ENCODE results near the gene UNC93A. TPM values are rescaled to one million over a fixed set of nuclear protein-coding genes. Genes with fewer than 3 reads are reported as not detected.

UNC93A gene
- total and polyA plus RNA-seq, 9 of the 15 experiments (the other 6 are each of a cell fraction or from before 2014, with no cell fraction given): not detected

DNA sequence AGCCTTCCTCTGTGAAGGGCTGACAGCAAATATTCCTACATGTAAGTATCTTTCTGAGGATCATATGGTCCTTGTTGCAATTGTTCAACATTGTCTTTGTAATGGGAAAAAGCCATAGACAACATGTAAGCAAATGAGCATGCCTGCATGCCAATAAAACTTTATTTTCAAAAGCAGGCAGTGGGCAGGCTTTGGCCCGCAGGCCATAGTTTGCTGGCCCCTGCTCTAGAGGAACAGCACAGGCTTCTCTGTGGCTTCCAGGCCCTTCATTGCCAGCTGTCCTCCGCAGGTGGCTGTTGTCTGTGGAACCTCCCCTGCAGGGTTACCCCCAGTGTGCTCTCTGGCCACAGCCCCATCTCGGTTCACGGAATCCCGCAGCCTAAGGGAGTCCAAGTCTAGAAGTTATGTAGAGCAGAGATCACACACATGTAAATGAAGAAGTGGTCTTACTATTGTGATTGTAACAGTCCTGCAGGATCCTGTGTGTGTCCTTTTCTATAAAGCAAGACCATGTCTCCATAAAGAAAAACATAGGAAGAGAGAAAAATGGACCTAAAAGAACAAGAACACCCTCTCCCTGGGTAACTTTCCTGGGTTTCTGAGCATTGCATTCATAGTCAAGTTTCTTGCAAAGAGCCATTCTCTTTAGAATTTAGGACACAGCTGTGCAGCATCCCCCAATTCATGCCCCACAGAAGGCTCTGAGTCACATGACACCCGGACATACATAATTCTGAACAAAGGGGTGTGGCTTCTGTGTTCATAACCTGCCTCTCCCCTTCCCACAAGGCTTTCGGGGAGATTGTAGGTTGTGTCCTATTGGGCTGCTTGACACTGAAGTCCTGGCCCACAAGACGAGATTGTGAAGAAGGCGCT is 10.0 kb downstream of the UNC93A start:
- H3K9ac ChIP-seq (ENCODE audit: insufficient read depth in 1 of 2, low read depth in 2 of 2, low read length in 2 of 2): no peak overlapping the region
- DNase-seq (ENCODE audit: extremely low read depth in 1 of 4, low spot score in 3 of 4) (no peak), FAIRE-seq (no peak), ATAC-seq (no peak)
- no peak overlapping the region for H3K27ac ChIP-seq (ENCODE audit: extremely low read depth, low read depth, low read length)
- H2AFZ ChIP-seq (ENCODE audit: low read depth, low read length): no peak overlapping the region
- H3K9me1 ChIP-seq (ENCODE audit: control insufficient read depth, insufficient read depth, low read length): peaks cover 4% of the 10 kb centered on the region
- no peaks in the 10 kb centered on the region for H3K9me3 ChIP-seq (replicated peaks; ENCODE audit: control insufficient read depth, insufficient read depth, low read depth, low read length)
- BruUV-seq (replicated peaks): no TSS peak
- intact Hi-C loops (cut with micrococcal nuclease): no loop called here
- no peaks in the 10 kb centered on the region; a peak in 1 of 5 replicates for H3K4me1 ChIP-seq (replicated peaks in 1 of 2; ENCODE audit: control insufficient read depth in 2 of 2, insufficient read depth in 2 of 2, low read length in 2 of 2)
- ChIA-PET POLR2A (interaction anchor here (0.5 kb wide), 1 partner anchor 118 kb away, joined by 3 read pairs; no protein-coding TSS in a partner anchor), CTCF (ENCODE audit: low intra/inter-chr PET ratio) (no interaction called here)
- no peak for TF ChIP-seq ILF3 (IDR thresholded peaks at IDR 0.05; ENCODE audit: borderline replicate concordance)
- TF ChIP-seq, protein P1, sequence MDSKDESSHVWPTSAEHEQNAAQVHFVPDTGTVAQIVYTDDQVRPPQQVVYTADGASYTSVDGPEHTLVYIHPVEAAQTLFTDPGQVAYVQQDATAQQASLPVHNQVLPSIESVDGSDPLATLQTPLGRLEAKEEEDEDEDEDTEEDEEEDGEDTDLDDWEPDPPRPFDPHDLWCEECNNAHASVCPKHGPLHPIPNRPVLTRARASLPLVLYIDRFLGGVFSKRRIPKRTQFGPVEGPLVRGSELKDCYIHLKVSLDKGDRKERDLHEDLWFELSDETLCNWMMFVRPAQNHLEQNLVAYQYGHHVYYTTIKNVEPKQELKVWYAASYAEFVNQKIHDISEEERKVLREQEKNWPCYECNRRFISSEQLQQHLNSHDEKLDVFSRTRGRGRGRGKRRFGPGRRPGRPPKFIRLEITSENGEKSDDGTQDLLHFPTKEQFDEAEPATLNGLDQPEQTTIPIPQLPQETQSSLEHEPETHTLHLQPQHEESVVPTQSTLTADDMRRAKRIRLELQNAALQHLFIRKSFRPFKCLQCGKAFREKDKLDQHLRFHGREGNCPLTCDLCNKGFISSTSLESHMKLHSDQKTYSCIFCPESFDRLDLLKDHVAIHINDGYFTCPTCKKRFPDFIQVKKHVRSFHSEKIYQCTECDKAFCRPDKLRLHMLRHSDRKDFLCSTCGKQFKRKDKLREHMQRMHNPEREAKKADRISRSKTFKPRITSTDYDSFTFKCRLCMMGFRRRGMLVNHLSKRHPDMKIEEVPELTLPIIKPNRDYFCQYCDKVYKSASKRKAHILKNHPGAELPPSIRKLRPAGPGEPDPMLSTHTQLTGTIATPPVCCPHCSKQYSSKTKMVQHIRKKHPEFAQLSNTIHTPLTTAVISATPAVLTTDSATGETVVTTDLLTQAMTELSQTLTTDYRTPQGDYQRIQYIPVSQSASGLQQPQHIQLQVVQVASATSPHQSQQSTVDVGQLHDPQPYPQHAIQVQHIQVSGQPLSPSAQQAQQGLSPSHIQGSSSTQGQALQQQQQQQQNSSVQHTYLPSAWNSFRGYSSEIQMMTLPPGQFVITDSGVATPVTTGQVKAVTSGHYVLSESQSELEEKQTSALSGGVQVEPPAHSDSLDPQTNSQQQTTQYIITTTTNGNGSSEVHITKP (IDR thresholded peaks at IDR 0.05; ENCODE audit: partially characterized antibody): no peak
- TF ChIP-seq SMAD1 (IDR thresholded peaks at IDR 0.05; ENCODE audit: low read depth, low read length, partially characterized antibody): no peak
- TF ChIP-seq, protein P2, sequence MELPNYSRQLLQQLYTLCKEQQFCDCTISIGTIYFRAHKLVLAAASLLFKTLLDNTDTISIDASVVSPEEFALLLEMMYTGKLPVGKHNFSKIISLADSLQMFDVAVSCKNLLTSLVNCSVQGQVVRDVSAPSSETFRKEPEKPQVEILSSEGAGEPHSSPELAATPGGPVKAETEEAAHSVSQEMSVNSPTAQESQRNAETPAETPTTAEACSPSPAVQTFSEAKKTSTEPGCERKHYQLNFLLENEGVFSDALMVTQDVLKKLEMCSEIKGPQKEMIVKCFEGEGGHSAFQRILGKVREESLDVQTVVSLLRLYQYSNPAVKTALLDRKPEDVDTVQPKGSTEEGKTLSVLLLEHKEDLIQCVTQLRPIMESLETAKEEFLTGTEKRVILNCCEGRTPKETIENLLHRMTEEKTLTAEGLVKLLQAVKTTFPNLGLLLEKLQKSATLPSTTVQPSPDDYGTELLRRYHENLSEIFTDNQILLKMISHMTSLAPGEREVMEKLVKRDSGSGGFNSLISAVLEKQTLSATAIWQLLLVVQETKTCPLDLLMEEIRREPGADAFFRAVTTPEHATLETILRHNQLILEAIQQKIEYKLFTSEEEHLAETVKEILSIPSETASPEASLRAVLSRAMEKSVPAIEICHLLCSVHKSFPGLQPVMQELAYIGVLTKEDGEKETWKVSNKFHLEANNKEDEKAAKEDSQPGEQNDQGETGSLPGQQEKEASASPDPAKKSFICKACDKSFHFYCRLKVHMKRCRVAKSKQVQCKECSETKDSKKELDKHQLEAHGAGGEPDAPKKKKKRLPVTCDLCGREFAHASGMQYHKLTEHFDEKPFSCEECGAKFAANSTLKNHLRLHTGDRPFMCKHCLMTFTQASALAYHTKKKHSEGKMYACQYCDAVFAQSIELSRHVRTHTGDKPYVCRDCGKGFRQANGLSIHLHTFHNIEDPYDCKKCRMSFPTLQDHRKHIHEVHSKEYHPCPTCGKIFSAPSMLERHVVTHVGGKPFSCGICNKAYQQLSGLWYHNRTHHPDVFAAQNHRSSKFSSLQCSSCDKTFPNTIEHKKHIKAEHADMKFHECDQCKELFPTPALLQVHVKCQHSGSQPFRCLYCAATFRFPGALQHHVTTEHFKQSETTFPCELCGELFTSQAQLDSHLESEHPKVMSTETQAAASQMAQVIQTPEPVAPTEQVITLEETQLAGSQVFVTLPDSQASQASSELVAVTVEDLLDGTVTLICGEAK (IDR thresholded peaks at IDR 0.05): peak; percentile 74
- TF ChIP-seq, protein P2 (CRISPR knock-in tag; IDR thresholded peaks at IDR 0.05): no peak
- TF ChIP-seq, protein P3, sequence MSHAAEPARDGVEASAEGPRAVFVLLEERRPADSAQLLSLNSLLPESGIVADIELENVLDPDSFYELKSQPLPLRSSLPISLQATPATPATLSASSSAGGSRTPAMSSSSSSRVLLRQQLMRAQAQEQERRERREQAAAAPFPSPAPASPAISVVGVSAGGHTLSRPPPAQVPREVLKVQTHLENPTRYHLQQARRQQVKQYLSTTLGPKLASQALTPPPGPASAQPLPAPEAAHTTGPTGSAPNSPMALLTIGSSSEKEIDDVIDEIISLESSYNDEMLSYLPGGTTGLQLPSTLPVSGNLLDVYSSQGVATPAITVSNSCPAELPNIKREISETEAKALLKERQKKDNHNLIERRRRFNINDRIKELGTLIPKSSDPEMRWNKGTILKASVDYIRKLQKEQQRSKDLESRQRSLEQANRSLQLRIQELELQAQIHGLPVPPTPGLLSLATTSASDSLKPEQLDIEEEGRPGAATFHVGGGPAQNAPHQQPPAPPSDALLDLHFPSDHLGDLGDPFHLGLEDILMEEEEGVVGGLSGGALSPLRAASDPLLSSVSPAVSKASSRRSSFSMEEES (CRISPR knock-in tag; IDR thresholded peaks at IDR 0.05): peak; percentile 74
- H3K27me3 ChIP-seq (ENCODE audit: control insufficient read depth in 2 of 2, insufficient read depth in 2 of 2, low read length in 2 of 2): peaks cover 38 to 63% of the 10 kb centered on the region in 2 experiments
- in situ Hi-C loops (cut with MboI): no loop called here
- no peak overlapping the region for H3K4me3 ChIP-seq
- H3K79me2 ChIP-seq (ENCODE audit: control insufficient read depth, insufficient read depth, low read length): no peaks in the 10 kb centered on the region
- no peak overlapping the region for H3K4me2 ChIP-seq (ENCODE audit: insufficient read depth, low read length)
- WGBS (ENCODE audit: insufficient coverage, low coverage, missing lambda C conversion rate): 2% methylated on average over 9 of the region's 9 CpGs
- H4K20me1 ChIP-seq (replicated peaks; ENCODE audit: control insufficient read depth, insufficient read depth, low read length): peaks cover 18% of the 10 kb centered on the region
- H3K36me3 ChIP-seq (ENCODE audit: control insufficient read depth, insufficient read depth, low read length): no peaks in the 10 kb centered on the region
